Measurements from ENCODE around the gene PADI2. TPM values are rescaled to one million over a fixed set of nuclear protein-coding genes. Genes with fewer than 3 reads are reported as not detected.

Gene PADI2
- total RNA-seq, 2 donors from 2014 or later = 177 to 211 TPM

- Histone ChIP-seq H3K36me3 (peaks cover 20% of the 10 kb centered on the region), H3K27ac (no peak overlapping the region), H3K4me3 (no peak overlapping the region), H3K9me3 (no peaks in the 10 kb centered on the region), H3K4me1 (no peaks in the 10 kb centered on the region), H3K27me3 (no peaks in the 10 kb centered on the region), H3K9ac (ENCODE audit: low read depth in 2 of 2, low read length in 2 of 2) (no peak overlapping the region)
- no peak for DNase-seq
- intact Hi-C loops (cut with DNase I) = no loop called here
- TF ChIP-seq CTCF (IDR thresholded peaks at IDR 0.05) = no peak
Observed at GRCh38 chr1:17028662-17029188, 90.5 kb downstream of the PADI2 start.

DNA sequence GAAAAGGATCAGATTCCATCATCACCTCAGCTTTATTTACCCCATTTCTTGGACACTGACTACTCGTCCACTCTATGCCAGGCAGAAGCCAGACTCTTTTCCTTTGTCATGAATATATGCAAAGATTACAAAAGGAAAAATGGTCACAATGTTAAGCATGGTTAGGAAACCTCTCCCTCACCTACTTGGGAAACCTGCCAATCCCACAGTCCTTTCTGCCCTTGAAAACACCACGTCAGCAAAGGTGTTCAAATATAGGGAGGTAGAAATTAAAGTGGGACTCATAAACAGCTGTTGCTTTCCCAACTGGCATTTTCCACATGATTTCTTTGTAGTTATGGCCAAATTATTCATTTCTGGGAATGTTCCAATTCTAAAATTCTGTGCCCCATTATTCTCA lies 91.4 kb downstream of the PADI2 start:
- no peaks in the 10 kb centered on the region for H3K9me3 ChIP-seq
- no peak overlapping the region for H3K9ac ChIP-seq (ENCODE audit: low read depth in 2 of 2, low read length in 2 of 2)
- peaks cover 20% of the 10 kb centered on the region for H3K36me3 ChIP-seq
- H3K4me3 ChIP-seq = no peak overlapping the region
- intact Hi-C loops (cut with DNase I) = no loop called here
- no peaks in the 10 kb centered on the region for H3K4me1 ChIP-seq
- no peak overlapping the region for H3K27ac ChIP-seq
- no peaks in the 10 kb centered on the region for H3K27me3 ChIP-seq
- TF ChIP-seq CTCF (IDR thresholded peaks at IDR 0.05) = no peak
- no peak for DNase-seq

DNA sequence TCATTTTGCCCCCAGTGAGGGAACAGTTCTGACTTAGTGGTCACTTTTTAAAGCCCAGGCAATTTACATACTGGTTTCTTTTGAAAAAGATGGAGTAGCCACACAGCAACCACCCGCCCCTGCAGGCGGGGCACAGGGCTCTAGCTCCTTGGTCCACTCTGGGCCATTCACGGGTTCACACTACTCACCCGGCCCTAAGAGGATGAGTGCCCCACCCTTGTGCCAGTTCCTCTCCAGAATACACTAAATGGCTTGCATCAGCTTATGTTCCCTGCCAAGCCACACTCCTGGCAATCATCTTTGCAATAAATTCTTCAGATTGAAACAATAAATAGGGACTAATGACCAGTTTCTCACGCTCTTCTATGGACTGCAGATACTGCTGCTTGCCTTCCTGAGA lies 91.8 kb downstream of the PADI2 start:
- no peak for TF ChIP-seq CTCF (IDR thresholded peaks at IDR 0.05)
- no peak overlapping the region for H3K4me3 ChIP-seq
- H3K27ac ChIP-seq = no peak overlapping the region
- no peaks in the 10 kb centered on the region for H3K27me3 ChIP-seq
- H3K9ac ChIP-seq (ENCODE audit: low read depth in 2 of 2, low read length in 2 of 2) = no peak overlapping the region
- no peaks in the 10 kb centered on the region for H3K9me3 ChIP-seq
- peaks cover 24% of the 10 kb centered on the region for H3K36me3 ChIP-seq
- intact Hi-C loops (cut with DNase I) = no loop called here
- H3K4me1 ChIP-seq = no peaks in the 10 kb centered on the region
- DNase-seq = no peak

DNA sequence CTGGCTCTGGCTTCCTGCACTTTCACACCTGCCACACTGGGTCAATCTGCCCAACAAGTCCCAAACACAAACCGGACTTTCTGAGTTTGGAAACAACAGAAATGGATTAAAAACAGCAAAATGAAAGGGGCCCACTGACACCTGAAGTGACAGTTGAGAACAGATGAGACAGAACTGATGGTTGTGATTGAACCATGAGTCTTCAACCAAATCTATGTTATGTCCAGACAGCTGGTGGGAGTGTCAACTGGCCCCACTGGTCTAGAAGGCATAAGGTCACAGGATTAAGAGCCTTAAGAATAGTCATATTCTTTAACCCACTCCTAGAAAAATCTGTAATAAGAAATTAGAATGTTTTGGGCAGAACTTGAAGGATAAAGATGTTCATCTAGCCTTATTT lies 94.5 kb downstream of the PADI2 start:
- Histone ChIP-seq H3K4me1 (no peaks in the 10 kb centered on the region), H3K4me3 (no peak overlapping the region), H3K9me3 (no peaks in the 10 kb centered on the region), H3K36me3 (peaks cover 40% of the 10 kb centered on the region), H3K9ac (ENCODE audit: low read depth in 2 of 2, low read length in 2 of 2) (no peak overlapping the region), H3K27ac (no peak overlapping the region), H3K27me3 (no peaks in the 10 kb centered on the region)
- TF ChIP-seq CTCF (IDR thresholded peaks at IDR 0.05) = no peak
- no peak for DNase-seq
- intact Hi-C loops (cut with DNase I) = no loop called here

DNA sequence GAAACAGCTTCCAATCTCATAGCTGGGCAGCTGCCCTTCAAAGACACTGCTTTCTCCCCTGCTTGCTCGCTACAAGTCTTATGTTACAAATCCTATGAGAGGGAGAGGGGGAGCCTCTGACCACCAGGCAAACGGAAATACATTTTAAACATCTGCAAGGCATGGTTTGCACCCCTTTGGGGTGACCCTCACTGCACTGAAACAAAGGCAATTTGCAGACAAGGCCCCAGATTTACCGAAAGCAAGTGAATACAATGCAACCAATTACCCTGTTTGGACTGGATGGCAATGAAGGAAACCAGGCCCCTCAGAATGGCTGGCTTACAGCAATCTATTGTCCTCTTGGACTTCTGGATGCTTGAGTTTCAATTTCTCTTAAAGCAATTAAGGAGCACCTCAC lies 95.7 kb downstream of the PADI2 start:
- no peak overlapping the region for H3K4me3 ChIP-seq
- no peak for DNase-seq
- H3K9ac ChIP-seq (ENCODE audit: low read depth in 2 of 2, low read length in 2 of 2) = no peak overlapping the region
- no peak overlapping the region for H3K27ac ChIP-seq
- no peak for TF ChIP-seq CTCF (IDR thresholded peaks at IDR 0.05)
- peaks cover 48% of the 10 kb centered on the region for H3K36me3 ChIP-seq
- intact Hi-C loops (cut with DNase I) = no loop called here
- H3K4me1 ChIP-seq = no peaks in the 10 kb centered on the region
- H3K27me3 ChIP-seq = no peaks in the 10 kb centered on the region
- no peaks in the 10 kb centered on the region for H3K9me3 ChIP-seq

Measured in colonic mucosa (tissue), 4 donors.